Choroid plexus epithelial cell (primary cell): ENCODE measurements around the gene HMX1.
A peak's percentile ranks its signal among the peaks of the same experiment; 100 is the strongest.

ENCODE experiments used
- DNase-seq: peaks from one replicate; pipeline ENCODE4 v3.0.0-alpha.2; 2010; ENCODE audit warnings: low read depth
- H3K4me3 ChIP-seq: 2 replicates; pipeline ENCODE4 v1.5.1; 2011; ENCODE audit warnings: low read depth, mild to moderate bottlenecking, control low read depth, low read length, moderate library complexity
- TF ChIP-seq, protein P1 (sequence below): conservative IDR thresholded peaks from 2 replicates; pipeline ENCODE4 v1.5.1; 2011; ENCODE audit warnings: low read depth, mild to moderate bottlenecking, control low read depth, inconsistent platforms, low read length, moderate library complexity

The HMX1 gene

GRCh38 chr4:8858701-8859210 lies 12.9 kb downstream of the HMX1 start:
- TF ChIP-seq, protein P1, sequence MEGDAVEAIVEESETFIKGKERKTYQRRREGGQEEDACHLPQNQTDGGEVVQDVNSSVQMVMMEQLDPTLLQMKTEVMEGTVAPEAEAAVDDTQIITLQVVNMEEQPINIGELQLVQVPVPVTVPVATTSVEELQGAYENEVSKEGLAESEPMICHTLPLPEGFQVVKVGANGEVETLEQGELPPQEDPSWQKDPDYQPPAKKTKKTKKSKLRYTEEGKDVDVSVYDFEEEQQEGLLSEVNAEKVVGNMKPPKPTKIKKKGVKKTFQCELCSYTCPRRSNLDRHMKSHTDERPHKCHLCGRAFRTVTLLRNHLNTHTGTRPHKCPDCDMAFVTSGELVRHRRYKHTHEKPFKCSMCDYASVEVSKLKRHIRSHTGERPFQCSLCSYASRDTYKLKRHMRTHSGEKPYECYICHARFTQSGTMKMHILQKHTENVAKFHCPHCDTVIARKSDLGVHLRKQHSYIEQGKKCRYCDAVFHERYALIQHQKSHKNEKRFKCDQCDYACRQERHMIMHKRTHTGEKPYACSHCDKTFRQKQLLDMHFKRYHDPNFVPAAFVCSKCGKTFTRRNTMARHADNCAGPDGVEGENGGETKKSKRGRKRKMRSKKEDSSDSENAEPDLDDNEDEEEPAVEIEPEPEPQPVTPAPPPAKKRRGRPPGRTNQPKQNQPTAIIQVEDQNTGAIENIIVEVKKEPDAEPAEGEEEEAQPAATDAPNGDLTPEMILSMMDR = no peak
- H3K4me3 ChIP-seq = no peak overlapping the region
- DNase-seq = no peak

- H3K4me3 ChIP-seq = no peak overlapping the region
- TF ChIP-seq, protein P1 = no peak
- no peak for DNase-seq
These were observed 13.6 kb downstream of the HMX1 start for GRCh38 chr4:8857766-8858700.

- no peak for DNase-seq
- TF ChIP-seq, protein P1 = no peak
- H3K4me3 ChIP-seq = no peak overlapping the region
These were observed 14.6 kb downstream of the HMX1 start for GRCh38 chr4:8856835-8857621.

DNA sequence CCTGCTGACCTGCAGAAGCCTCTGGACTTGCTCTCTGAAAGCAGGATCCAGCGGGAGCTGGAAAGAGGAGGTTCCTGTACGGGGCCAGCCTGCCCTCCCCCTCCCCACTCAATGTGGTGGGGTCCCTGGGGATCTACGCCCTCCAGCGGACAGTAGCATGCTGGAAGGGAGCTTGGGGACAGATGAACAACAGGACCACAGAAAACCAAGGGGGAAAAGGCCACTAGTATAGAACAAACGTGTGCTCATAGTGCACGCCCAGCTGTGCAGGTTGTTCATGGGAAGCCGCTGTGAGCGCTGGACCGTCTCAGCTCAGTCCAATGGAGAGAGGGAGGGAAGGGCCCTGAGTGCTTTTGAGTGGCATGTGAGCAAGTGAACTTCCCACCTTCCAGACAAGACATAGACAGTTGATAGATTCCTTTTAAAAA lies 15.8 kb downstream of the HMX1 start:
- TF ChIP-seq, protein P1 = no peak
- DNase-seq = no peak
- H3K4me3 ChIP-seq = no peak overlapping the region

GRCh38 chr4:8854931-8855330 lies 16.7 kb downstream of the HMX1 start:
- H3K4me3 ChIP-seq = no peak overlapping the region
- peak; percentile 26 for DNase-seq
- TF ChIP-seq, protein P1 = no peak

- TF ChIP-seq, protein P1 = no peak
- no peak for DNase-seq
- H3K4me3 ChIP-seq = no peak overlapping the region
These were observed 17.6 kb downstream of the HMX1 start for GRCh38 chr4:8854016-8854415.
